A673 (cell line): ENCODE measurements around the gene MIER2. TPM values are rescaled to one million over a fixed set of nuclear protein-coding genes. Genes with fewer than 3 reads are reported as not detected.

Experiments
- BruUV-seq: library from RNA; stranded (reverse); fragments of 400-500 nt; replicated peaks from 2 replicates; lab custom pipeline; 2021; lab: Mats Ljungman, UMichigan
- CTCF ChIA-PET: fragments of 300-600 bp; sonication (Branson Sonifier 250); formaldehyde crosslinking; loops from one replicate; lab custom pipeline; 2022; ENCODE audit warnings: antibody characterized with exemption; lab: Charles Lee
- POLR2A ChIA-PET: fragments of 300-600 bp; sonication (Branson Sonifier 250); formaldehyde crosslinking; loops from one replicate; lab custom pipeline; 2022; ENCODE audit warnings: antibody characterized with exemption; ENCODE audit not compliant: low non-redundant PET; lab: Charles Lee
- DNase-seq: peaks from one replicate; pipeline ENCODE4 v3.0.0-alpha.2; 2015; ENCODE audit warnings: low spot score
- H3K27ac ChIP-seq: fragments of 200-600 bp; sonication (generic); 2 replicates; pipeline ENCODE4 v1.5.1; 2016; ENCODE audit warnings: mixed run types, low read depth, mild to moderate bottlenecking, mixed read lengths, antibody characterized with exemption, low read length; ENCODE audit not compliant: poor library complexity, severe bottlenecking
- H3K27me3 ChIP-seq: fragments of 200-600 bp; sonication (generic); replicated peaks from 2 replicates; pipeline ENCODE4 v1.6.1; 2017; ENCODE audit warnings: mixed run types, low read depth, mild to moderate bottlenecking, mixed read lengths, antibody characterized with exemption, low read length; ENCODE audit not compliant: insufficient read depth, poor library complexity
- H3K36me3 ChIP-seq: fragments of 200-600 bp; sonication (generic); 2 replicates; pipeline ENCODE4 v1.6.1; 2016; ENCODE audit warnings: mixed run types, mild to moderate bottlenecking, mixed read lengths, antibody characterized with exemption, low read length; ENCODE audit not compliant: insufficient read depth, poor library complexity, severe bottlenecking
- H3K4me1 ChIP-seq: fragments of 200-600 bp; sonication (generic); 2 replicates; pipeline ENCODE4 v1.6.1; 2017; ENCODE audit warnings: mixed run types, mild to moderate bottlenecking, mixed read lengths, antibody characterized with exemption, low read length; ENCODE audit not compliant: insufficient read depth, poor library complexity, severe bottlenecking
- H3K4me3 ChIP-seq: fragments of 200-600 bp; sonication (generic); 2 replicates; pipeline ENCODE4 v1.5.1; 2016; ENCODE audit warnings: low read depth, mixed run types, mild to moderate bottlenecking, mixed read lengths, low read length; ENCODE audit not compliant: poor library complexity, severe bottlenecking
- H3K9me3 ChIP-seq: fragments of 200-600 bp; sonication (generic); 2 replicates; pipeline ENCODE4 v1.6.1; 2016; ENCODE audit warnings: mixed run types, low read depth, mild to moderate bottlenecking, mixed read lengths, antibody characterized with exemption, low read length; ENCODE audit not compliant: poor library complexity, severe bottlenecking
- CTCF ChIP-seq: fragments of 300-800, 200-600 bp; sonication (generic); conservative IDR thresholded peaks from 2 replicates; pipeline ENCODE4 v1.5.1; 2017; ENCODE audit warnings: low read depth, mild to moderate bottlenecking, antibody characterized with exemption, low read length, moderate library complexity, mixed read lengths
- EZH2 ChIP-seq: fragments of 200-600 bp; sonication (generic); IDR thresholded peaks from 2 replicates; pipeline ENCODE4 v1.6.1; 2017; ENCODE audit warnings: borderline replicate concordance, low read depth, mild to moderate bottlenecking, mixed read lengths, antibody characterized with exemption, low read length; ENCODE audit not compliant: poor library complexity, severe bottlenecking
- intact Hi-C: fragments of 100-400 bp; cut with micrococcal nuclease; formaldehyde crosslinking; loops from one replicate; pipeline ENCODE4 v1.10.0; 2022; ENCODE audit not compliant: unreplicated experiment
- total RNA-seq: library from RNA; stranded (reverse); gene quantifications from 2 replicates; pipeline ENCODE4 v1.2.3, GENCODE V29; 2021

Gene MIER2
- total RNA-seq, 1 experiment from 2014 or later = 47.8 TPM

DNA sequence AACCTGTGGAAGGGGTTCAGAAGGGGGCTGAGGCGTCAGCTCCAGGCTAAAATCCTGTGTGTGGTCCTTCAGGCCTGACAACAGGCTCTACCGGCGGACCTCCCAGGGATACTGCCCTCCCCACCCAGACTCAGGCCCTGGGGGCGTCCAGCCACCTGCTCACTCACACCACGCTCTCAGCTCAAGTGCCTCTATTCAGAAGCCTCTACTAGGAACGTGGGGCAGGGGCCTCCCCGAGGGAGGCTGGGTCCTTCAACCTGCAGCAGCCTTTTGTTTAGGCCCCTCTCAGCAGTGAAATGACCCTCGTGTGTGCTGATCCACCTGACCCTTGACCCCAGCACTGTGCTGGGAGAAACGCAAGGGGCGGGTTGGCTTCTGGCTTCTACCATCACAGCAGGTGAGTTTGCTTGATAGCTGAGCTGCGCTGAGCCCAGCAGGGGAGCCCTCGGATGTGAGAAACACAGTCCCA is 64.0 kb downstream of the MIER2 start:
- intact Hi-C loops = no loop called here
- DNase-seq = no peak
- H3K4me3 ChIP-seq = no peak overlapping the region
- peaks cover 32% of the 10 kb centered on the region for H3K27me3 ChIP-seq
- no peak overlapping the region for H3K27ac ChIP-seq
- H3K36me3 ChIP-seq = no peaks in the 10 kb centered on the region
- POLR2A ChIA-PET = no interaction called here
- TF ChIP-seq EZH2 (no peak), CTCF (no peak)
- no peaks in the 10 kb centered on the region for H3K4me1 ChIP-seq
- CTCF ChIA-PET = no interaction called here
- BruUV-seq = no TSS peak
- H3K9me3 ChIP-seq = no peaks in the 10 kb centered on the region

GRCh38 chr19:279656-280055 is 64.9 kb downstream of the MIER2 start:
- ChIA-PET CTCF (no interaction called here), POLR2A (no interaction called here)
- intact Hi-C loops = no loop called here
- no TSS peak for BruUV-seq
- TF ChIP-seq CTCF = no peak
- TF ChIP-seq EZH2 = no peak
- Histone ChIP-seq H3K27me3 (peaks cover 39% of the 10 kb centered on the region), H3K9me3 (no peaks in the 10 kb centered on the region), H3K4me1 (no peaks in the 10 kb centered on the region), H3K27ac (no peak overlapping the region), H3K36me3 (no peaks in the 10 kb centered on the region), H3K4me3 (no peak overlapping the region)
- DNase-seq = no peak

DNA sequence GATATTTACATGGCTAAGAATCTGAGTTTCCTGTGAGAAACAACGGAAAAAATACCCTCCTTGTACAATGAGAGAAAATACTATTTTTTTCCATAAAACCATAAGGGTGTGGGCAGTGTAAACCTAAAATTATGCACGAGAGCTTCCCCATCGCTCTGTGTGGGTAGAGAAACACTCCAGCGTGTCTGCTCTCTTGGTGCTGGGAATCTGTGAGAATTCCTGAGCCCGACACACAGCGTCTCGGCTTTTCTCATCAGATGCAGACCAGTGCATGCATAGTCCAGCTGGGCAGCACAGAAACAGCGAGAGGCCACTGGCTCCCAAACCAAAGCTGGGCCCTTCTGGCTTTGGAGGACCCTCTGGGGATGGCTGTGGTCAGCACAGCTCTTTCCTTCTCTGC is 65.4 kb downstream of the MIER2 start:
- ChIA-PET POLR2A (no interaction called here), CTCF (no interaction called here)
- intact Hi-C loops = no loop called here
- no peak for DNase-seq
- H3K36me3 ChIP-seq = no peaks in the 10 kb centered on the region
- no peak overlapping the region for H3K27ac ChIP-seq
- no peak for TF ChIP-seq CTCF
- no peak for TF ChIP-seq EZH2
- peaks cover 39% of the 10 kb centered on the region for H3K27me3 ChIP-seq
- no peak overlapping the region for H3K4me3 ChIP-seq
- no peaks in the 10 kb centered on the region for H3K4me1 ChIP-seq
- no TSS peak for BruUV-seq
- H3K9me3 ChIP-seq = no peaks in the 10 kb centered on the region
